Thymus (tissue), 11 donors: Measurements from ENCODE around the gene F8A3. TPM values are rescaled to one million over a fixed set of nuclear protein-coding genes. Genes with fewer than 3 reads are reported as not detected.

Source experiments
- DNase-seq, 9 donors: peaks; one replicate each; pipeline ENCODE4 v3.0.0-alpha.2; 2013; ENCODE audit warnings: low spot score in 9 of 9, low read depth in 6 of 9, missing footprints in 1 of 9
- H3K27ac ChIP-seq, 2 donors: one replicate each; pipeline ENCODE4 v1.5.1; 2013; ENCODE audit warnings: control low read depth in 1 of 2, low read depth in 1 of 2, low read length in 1 of 2, mild to moderate bottlenecking in 1 of 2, moderate library complexity in 1 of 2
- H3K27me3 ChIP-seq, 2 donors: one replicate each; pipeline ENCODE4 v1.5.1; 2013; ENCODE audit warnings: low read length in 1 of 2; ENCODE audit not compliant: control insufficient read depth in 2 of 2, insufficient read depth in 1 of 2
- H3K36me3 ChIP-seq, 2 donors: one replicate each; pipeline ENCODE4 v1.5.1; 2013; ENCODE audit warnings: low read length in 1 of 2, mild to moderate bottlenecking in 1 of 2, moderate library complexity in 1 of 2; ENCODE audit not compliant: control insufficient read depth in 2 of 2, insufficient read depth in 2 of 2
- H3K4me1 ChIP-seq, 2 donors: one replicate each; pipeline ENCODE4 v1.5.1; 2013; ENCODE audit warnings: low read length in 2 of 2; ENCODE audit not compliant: control insufficient read depth in 2 of 2, insufficient read depth in 2 of 2
- H3K4me3 ChIP-seq, 2 donors: one replicate each; pipeline ENCODE4 v1.5.1; 2013; ENCODE audit warnings: low read length in 2 of 2, control low read depth in 1 of 2, mild to moderate bottlenecking in 1 of 2
- H3K9me3 ChIP-seq, 2 donors: one replicate each; pipeline ENCODE4 v1.5.1; 2013; ENCODE audit warnings: low read length in 1 of 2, mild to moderate bottlenecking in 1 of 2; ENCODE audit not compliant: control insufficient read depth in 2 of 2, insufficient read depth in 1 of 2
- WGBS: extraction: QIAGEN DNeasy Blood & Tissue Kit; methylation state at CpG from one replicate; pipeline ENCODE4 v1.1.7; 2013; 5-methylcytosine and 5-hydroxymethylcytosine counted together
- polyA plus RNA-seq: library from polyadenylated mRNA; stranded (reverse); fragments of 200-250 nt; gene quantifications from one replicate; pipeline ENCODE4 v1.2.3, GENCODE V29; 2013
- total RNA-seq: library from RNA; stranded (reverse); fragments of 120-200 nt; gene quantifications from one replicate; pipeline ENCODE4 v1.2.4, GENCODE V29; 2013
- donor health status: healthy.

F8A3 gene
- total and polyA plus RNA-seq, 2 donors, result 0.38 to 4.4 TPM

GRCh38 chrX:155441097-155441496 lies 17.3 kb downstream of the F8A3 start:
- Histone ChIP-seq H3K27ac (no peak overlapping the region), H3K4me1 (no peaks in the 10 kb centered on the region), H3K9me3 (peaks cover 0 to 10% of the 10 kb centered on the region in 2 donors), H3K36me3 (no peaks in the 10 kb centered on the region), H3K4me3 (no peak overlapping the region), H3K27me3 (no peaks in the 10 kb centered on the region)
- DNase-seq, result no peak

- no peak overlapping the region for H3K4me3 ChIP-seq
- WGBS, result 98% methylated on average over 2 of the region's 2 CpGs
- H3K27ac ChIP-seq, result no peak overlapping the region
- H3K36me3 ChIP-seq, result no peaks in the 10 kb centered on the region
- DNase-seq, result no peak
- H3K27me3 ChIP-seq, result no peaks in the 10 kb centered on the region
- H3K4me1 ChIP-seq, result no peaks in the 10 kb centered on the region
- H3K9me3 ChIP-seq, result peaks cover 0 to 15% of the 10 kb centered on the region in 2 donors
Observed at GRCh38 chrX:155435744-155436112, 22.7 kb downstream of the F8A3 start.

- WGBS, result 95% methylated on average over 9 of the region's 9 CpGs
Observed at GRCh38 chrX:155434906-155435743, 23.3 kb downstream of the F8A3 start.

GRCh38 chrX:155417769-155418168 lies 40.7 kb downstream of the F8A3 start:
- no peaks in the 10 kb centered on the region for H3K27me3 ChIP-seq
- H3K4me1 ChIP-seq, result no peaks in the 10 kb centered on the region
- H3K27ac ChIP-seq, result no peak overlapping the region
- no peaks in the 10 kb centered on the region for H3K9me3 ChIP-seq
- WGBS, result 95% methylated on average over 1 of the region's 1 CpG
- H3K4me3 ChIP-seq, result no peak overlapping the region
- H3K36me3 ChIP-seq, result no peaks in the 10 kb centered on the region
- DNase-seq, result no peak

More at GRCh38 chrX:155434906-155435743, 23.3 kb downstream of the F8A3 start:
- Histone ChIP-seq H3K27ac (no peak overlapping the region), H3K36me3 (no peaks in the 10 kb centered on the region), H3K27me3 (no peaks in the 10 kb centered on the region), H3K4me3 (no peak overlapping the region), H3K4me1 (no peaks in the 10 kb centered on the region), H3K9me3 (peaks cover 0 to 15% of the 10 kb centered on the region in 2 donors)
- no peak for DNase-seq

Other genes with a start within 250 kb of the F8A3 start
- gene VBP1, start 242.2 kb downstream of the F8A3 start, total RNA-seq, result 82.3 TPM
- 61.1 TPM for gene VBP1, start 242.2 kb downstream of the F8A3 start, polyA plus RNA-seq
- 4.2 TPM for gene RAB39B, start 194.1 kb downstream of the F8A3 start, total RNA-seq
- 8.1 TPM for gene RAB39B, start 194.1 kb downstream of the F8A3 start, polyA plus RNA-seq
- gene CLIC2, start 124.0 kb downstream of the F8A3 start, total RNA-seq, result 17.5 TPM
- 27.0 TPM for gene CLIC2, start 124.0 kb downstream of the F8A3 start, polyA plus RNA-seq
- not detected for gene F8A2, start 76.5 kb downstream of the F8A3 start, total RNA-seq
- gene F8A2, start 76.5 kb downstream of the F8A3 start, polyA plus RNA-seq, result not detected
- 0.19 TPM for gene SPRY3, start 154.0 kb upstream of the F8A3 start, total RNA-seq
- 0.30 TPM for gene SPRY3, start 154.0 kb upstream of the F8A3 start, polyA plus RNA-seq
- 12.8 TPM for gene TMLHE, start 154.3 kb upstream of the F8A3 start, total RNA-seq
- gene TMLHE, start 154.3 kb upstream of the F8A3 start, polyA plus RNA-seq, result 7.8 TPM